ENCODE measurements around the gene DLGAP1. TPM values are rescaled to one million over a fixed set of nuclear protein-coding genes. Genes with fewer than 3 reads are reported as not detected.

The DLGAP1 gene
- total RNA-seq, 3 donors from 2014 or later (not counting 1 experiment from before 2014, with no cell fraction given), result not detected

- Histone ChIP-seq H3K36me3 (ENCODE audit: control insufficient read depth, insufficient read depth, low read length) (no peaks in the 10 kb centered on the region), H3K4me1 (ENCODE audit: control insufficient read depth, insufficient read depth, low read length) (peaks cover 8% of the 10 kb centered on the region), H3K4me3 (ENCODE audit: low read length) (no peak overlapping the region), H3K27me3 (ENCODE audit: control insufficient read depth, insufficient read depth, low read length) (peaks cover 2% of the 10 kb centered on the region), H3K9me3 (ENCODE audit: control insufficient read depth, insufficient read depth, low read length) (no peaks in the 10 kb centered on the region), H3K27ac (ENCODE audit: low read length) (no peak overlapping the region)
- TF ChIP-seq CTCF (IDR thresholded peaks at IDR 0.05), result no peak
- no CpG with 5 or more reads among the region's 1 CpG for WGBS (ENCODE audit: insufficient coverage)
- H3K27ac Mint-ChIP-seq, result no peak overlapping the region
- H3K27me3 Mint-ChIP-seq (ENCODE audit: low read depth in 2 of 2), result peaks cover 0 to 6% of the 10 kb centered on the region in 2 donors
- H3K4me1 Mint-ChIP-seq, result peaks cover 5 to 8% of the 10 kb centered on the region in 2 donors
- no peaks in the 10 kb centered on the region for H3K36me3 Mint-ChIP-seq
- no peak for DNase-seq
- no peak overlapping the region for H3K4me3 Mint-ChIP-seq
- ATAC-seq, result no peak
- H3K9me3 Mint-ChIP-seq, result no peaks in the 10 kb centered on the region
- intact Hi-C loops (cut with micrococcal nuclease), result no loop called here
Observed at GRCh38 chr18:3661989-3662388, 793.1 kb downstream of the DLGAP1 start.

DNA sequence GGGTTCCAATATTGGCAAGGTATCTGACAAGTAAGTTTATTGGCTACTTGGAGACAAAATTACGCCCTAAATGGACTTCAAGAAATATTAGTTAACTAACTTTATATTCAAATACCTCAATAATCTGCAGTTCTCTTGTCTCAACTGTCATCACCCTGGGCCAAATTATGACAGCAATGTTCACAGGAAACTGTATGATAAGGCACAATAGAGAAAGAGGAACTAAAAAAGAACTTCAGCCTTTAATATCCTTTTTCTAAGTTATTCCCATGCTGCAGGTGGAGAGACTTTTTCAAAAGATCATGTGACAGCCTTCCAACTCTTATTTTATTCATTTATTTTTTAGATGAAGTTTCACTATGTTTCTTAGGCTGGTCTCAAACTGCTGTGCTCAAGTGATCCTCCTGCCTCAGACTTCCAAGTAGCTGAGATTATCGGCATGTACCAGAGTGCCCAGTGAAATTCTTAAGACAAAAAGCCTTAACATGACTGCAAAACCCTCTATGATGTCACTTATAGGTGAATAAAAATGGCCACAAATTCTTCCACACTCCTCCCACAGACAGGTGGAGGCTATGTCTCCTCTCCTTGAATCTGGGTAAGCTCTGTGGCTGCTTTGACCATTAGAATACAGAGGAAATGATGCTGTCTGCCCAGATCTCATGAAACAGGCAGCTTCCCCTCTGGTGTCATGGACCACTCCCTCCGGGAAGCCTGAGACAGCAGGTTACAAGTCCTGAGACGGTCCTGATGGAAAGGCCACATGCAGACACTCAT lies 794.2 kb downstream of the DLGAP1 start:
- peak in 2 of 3 donors; percentile 21 to 42 for ATAC-seq
- peaks cover 7% of the 10 kb centered on the region for H3K4me1 ChIP-seq (ENCODE audit: control insufficient read depth, insufficient read depth, low read length)
- no peaks in the 10 kb centered on the region for H3K9me3 Mint-ChIP-seq
- TF ChIP-seq CTCF (IDR thresholded peaks at IDR 0.05), result no peak
- peaks cover 0 to 6% of the 10 kb centered on the region in 2 donors for H3K27me3 Mint-ChIP-seq (ENCODE audit: low read depth in 2 of 2)
- no peaks in the 10 kb centered on the region for H3K36me3 ChIP-seq (ENCODE audit: control insufficient read depth, insufficient read depth, low read length)
- H3K4me3 Mint-ChIP-seq, result no peak overlapping the region
- WGBS (ENCODE audit: insufficient coverage), result 37% methylated on average over 3 of the region's 4 CpGs
- H3K36me3 Mint-ChIP-seq, result no peaks in the 10 kb centered on the region
- H3K27ac Mint-ChIP-seq, result peak overlapping the region in 1 of 2 donors; percentile 47
- intact Hi-C loops (cut with micrococcal nuclease), result no loop called here
- no peak for DNase-seq
- H3K4me3 ChIP-seq (ENCODE audit: low read length), result no peak overlapping the region
- H3K27ac ChIP-seq (ENCODE audit: low read length), result no peak overlapping the region
- H3K9me3 ChIP-seq (ENCODE audit: control insufficient read depth, insufficient read depth, low read length), result no peaks in the 10 kb centered on the region
- peaks cover 2% of the 10 kb centered on the region for H3K27me3 ChIP-seq (ENCODE audit: control insufficient read depth, insufficient read depth, low read length)
- H3K4me1 Mint-ChIP-seq, result peaks cover 4 to 8% of the 10 kb centered on the region in 2 donors

GRCh38 chr18:3658529-3658928 lies 796.6 kb downstream of the DLGAP1 start:
- intact Hi-C loops (cut with micrococcal nuclease), result no loop called here
- no peak overlapping the region for H3K4me3 Mint-ChIP-seq
- TF ChIP-seq CTCF (IDR thresholded peaks at IDR 0.05), result no peak

More at GRCh38 chr18:3658529-3658928, 796.6 kb downstream of the DLGAP1 start:
- ATAC-seq, result no peak
- Histone ChIP-seq H3K27me3 (ENCODE audit: control insufficient read depth, insufficient read depth, low read length) (no peaks in the 10 kb centered on the region), H3K36me3 (ENCODE audit: control insufficient read depth, insufficient read depth, low read length) (no peaks in the 10 kb centered on the region), H3K4me1 (ENCODE audit: control insufficient read depth, insufficient read depth, low read length) (peaks cover 4% of the 10 kb centered on the region), H3K4me3 (ENCODE audit: low read length) (no peak overlapping the region), H3K27ac (ENCODE audit: low read length) (no peak overlapping the region), H3K9me3 (ENCODE audit: control insufficient read depth, insufficient read depth, low read length) (no peaks in the 10 kb centered on the region)
- no peak for DNase-seq
- Mint-ChIP-seq H3K36me3 (no peaks in the 10 kb centered on the region), H3K27me3 (ENCODE audit: low read depth in 2 of 2) (no peaks in the 10 kb centered on the region), H3K27ac (no peak overlapping the region), H3K4me1 (peaks cover 0 to 8% of the 10 kb centered on the region in 2 donors), H3K9me3 (no peaks in the 10 kb centered on the region)
- 100% methylated on average over 1 of the region's 1 CpG for WGBS (ENCODE audit: insufficient coverage)
